D721Med (cell line): ENCODE measurements around the gene MAP3K1.
A peak's percentile ranks its signal among the peaks of the same experiment; 100 is the strongest.

Experiments
- DNase-seq: peaks from one replicate; pipeline ENCODE4 v3.0.0; 2011; ENCODE audit warnings: low spot score; ENCODE audit not compliant: insufficient read length
- FAIRE-seq: peaks from 2 replicates; lab custom pipeline; 2011; peaks lifted over from hg19 to GRCh38; lab: Jason Lieb, UNC
- CTCF ChIP-seq: IDR thresholded peaks from 2 replicates; pipeline ENCODE4 v1.5.1; 2012; ENCODE audit warnings: mild to moderate bottlenecking, control low read depth; ENCODE audit not compliant: insufficient read depth; ENCODE audit errors: missing control alignments

The MAP3K1 gene

GRCh38 chr5:56919942-56920662, 104.8 kb downstream of the MAP3K1 start:
- peak; percentile 77 for FAIRE-seq
- TF ChIP-seq CTCF: no peak

DNA sequence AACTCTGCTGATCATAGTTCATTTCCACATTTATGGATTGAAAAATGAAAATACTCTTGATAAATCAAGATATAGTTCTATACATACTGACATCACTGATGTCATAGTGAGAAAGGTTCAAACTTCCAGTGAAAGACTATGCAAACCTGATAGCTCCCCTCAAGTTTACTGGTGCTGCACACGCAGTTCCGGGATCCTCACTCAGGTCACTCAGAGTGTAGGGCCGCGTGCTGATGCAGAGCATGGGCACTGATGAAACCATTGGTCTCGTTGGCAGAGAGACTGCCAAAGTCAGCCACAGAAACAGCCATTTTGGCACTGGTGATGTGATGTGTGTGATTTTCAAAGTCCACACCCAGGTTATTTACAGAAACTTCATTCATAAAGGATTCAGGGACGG, 107.6 kb downstream of the MAP3K1 start:
- no peak for TF ChIP-seq CTCF
- no peak for DNase-seq
- FAIRE-seq: no peak

More at GRCh38 chr5:56919942-56920662, 104.8 kb downstream of the MAP3K1 start:
- DNase-seq: no peak

- DNase-seq (no peak), FAIRE-seq (no peak)
- no peak for TF ChIP-seq CTCF
Observed at GRCh38 chr5:56934325-56934724, 119.0 kb downstream of the MAP3K1 start.

DNA sequence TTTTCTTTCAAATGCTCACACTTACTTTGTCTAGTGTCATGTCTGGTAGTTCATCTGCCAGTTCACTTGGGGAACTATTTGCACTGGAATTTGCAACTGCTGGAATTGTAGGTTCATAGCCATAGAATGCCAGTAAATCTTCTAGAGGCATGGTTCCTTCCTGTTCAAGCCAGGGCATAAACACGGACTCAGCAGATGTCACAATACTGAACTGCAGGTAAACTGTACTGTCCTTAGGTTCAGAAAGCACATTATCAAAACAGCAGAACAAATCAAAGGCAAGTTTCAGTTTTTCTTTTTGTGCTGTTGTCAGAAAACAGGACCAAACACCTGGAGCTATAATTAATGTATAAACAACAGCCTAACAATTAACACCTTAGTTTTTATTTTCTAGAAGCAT, 123.5 kb downstream of the MAP3K1 start:
- no peak for TF ChIP-seq CTCF

DNA sequence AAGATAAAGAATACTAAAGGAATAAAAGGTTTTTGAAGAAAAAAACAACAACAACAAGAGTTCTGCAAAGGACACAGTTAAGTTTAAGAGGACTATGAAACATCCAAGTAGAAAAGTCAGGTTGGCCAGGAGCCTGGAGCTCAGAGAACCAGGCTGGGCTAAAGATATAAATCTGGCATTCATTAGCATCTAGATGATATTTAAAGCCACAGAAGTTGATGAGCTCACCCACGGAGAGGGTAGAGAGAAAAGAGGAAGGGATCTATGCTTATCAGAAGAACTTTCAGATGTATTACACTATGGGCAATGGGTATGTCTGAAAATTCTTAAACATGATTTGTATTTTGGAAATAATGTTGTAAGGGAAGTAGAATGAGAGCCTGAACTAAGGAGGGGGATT, 126.6 kb downstream of the MAP3K1 start:
- DNase-seq: no peak
- FAIRE-seq: no peak

More for the DNA sequence above, 123.5 kb downstream of the MAP3K1 start:
- FAIRE-seq: no peak
- DNase-seq: no peak

More for the DNA sequence above, 126.6 kb downstream of the MAP3K1 start:
- TF ChIP-seq CTCF: no peak
